NCI-H345 treated with DMSO at 0.1 percent for 48 hours (cell line): Measurements from ENCODE around the gene PHOX2A.

Experiments used
- DNase-seq: peaks from one replicate; lab custom pipeline; 2025; ENCODE audit not compliant: unreplicated experiment; lab: John Stamatoyannopoulos, UW

Gene PHOX2A

DNA sequence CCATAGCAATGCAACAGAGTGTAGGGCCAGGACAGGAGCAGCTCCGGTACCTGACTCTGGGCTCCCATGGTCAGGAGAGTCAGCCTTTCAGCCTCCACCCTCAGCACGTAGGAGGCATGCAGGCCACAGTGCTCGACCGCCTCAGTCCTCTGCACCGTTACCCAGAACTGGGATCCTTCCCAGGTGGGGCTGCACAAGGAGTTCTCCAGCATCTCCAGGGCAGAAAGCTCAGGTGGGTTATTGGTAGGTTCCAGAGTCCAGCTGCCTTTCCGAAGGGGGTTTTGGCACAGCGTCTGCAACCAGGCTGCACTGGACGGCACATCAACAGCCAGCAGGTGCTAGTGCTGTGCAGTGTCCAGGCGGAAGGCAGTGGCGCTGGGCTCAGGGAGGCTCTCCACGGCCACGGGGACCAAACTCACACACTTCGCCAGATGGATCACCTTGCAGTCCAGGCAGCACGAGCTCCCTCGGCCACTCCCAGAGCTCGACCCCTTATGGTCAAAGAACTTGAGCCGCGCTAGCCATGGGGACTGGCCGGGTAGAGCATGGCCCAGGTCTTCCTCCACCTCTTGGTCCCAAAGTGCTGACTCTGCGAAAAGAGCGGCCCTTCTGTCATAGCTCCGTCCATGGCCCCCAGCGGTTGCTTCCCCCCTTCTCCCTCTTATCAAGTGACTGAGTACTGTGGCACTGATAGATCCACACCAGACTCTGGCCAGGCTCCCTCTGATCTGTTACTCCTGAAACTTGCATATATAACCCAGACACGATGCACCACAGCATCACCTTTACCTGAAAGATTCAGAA is 6.9 kb upstream of the PHOX2A start:
- no peak for DNase-seq

GRCh38 chr11:72249961-72250360 is 6.0 kb upstream of the PHOX2A start:
- DNase-seq: no peak

- DNase-seq: no peak
Measured at GRCh38 chr11:72247584-72247983, 3.6 kb upstream of the PHOX2A start.

DNA sequence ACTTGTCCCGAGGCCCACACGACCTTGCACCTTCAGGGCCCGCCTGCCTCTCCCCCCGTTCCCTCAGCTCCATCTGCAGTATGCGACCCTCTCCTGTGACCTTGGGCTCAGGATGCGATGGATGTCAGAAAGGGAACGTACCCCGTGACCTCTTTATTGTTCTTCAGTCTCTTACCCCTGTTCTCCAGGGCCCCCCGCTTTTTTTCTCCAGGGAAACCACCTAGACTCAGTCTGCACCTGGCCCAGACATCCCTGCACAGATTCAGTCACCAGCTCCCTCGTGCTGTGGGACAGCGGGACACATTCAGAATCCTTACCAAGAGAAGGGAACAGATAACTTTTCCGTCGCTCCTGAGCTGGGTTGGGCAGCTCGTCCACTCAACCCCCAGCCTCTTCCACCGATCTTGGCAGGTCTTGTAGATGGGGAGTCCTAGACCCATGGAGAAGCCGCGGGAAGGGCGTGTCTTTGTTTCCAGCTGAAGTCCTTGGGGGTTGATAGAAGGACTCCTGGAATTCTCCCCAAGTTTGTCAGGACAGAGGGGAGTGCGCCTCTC is 1.4 kb upstream of the PHOX2A start:
- DNase-seq: no peak

DNA sequence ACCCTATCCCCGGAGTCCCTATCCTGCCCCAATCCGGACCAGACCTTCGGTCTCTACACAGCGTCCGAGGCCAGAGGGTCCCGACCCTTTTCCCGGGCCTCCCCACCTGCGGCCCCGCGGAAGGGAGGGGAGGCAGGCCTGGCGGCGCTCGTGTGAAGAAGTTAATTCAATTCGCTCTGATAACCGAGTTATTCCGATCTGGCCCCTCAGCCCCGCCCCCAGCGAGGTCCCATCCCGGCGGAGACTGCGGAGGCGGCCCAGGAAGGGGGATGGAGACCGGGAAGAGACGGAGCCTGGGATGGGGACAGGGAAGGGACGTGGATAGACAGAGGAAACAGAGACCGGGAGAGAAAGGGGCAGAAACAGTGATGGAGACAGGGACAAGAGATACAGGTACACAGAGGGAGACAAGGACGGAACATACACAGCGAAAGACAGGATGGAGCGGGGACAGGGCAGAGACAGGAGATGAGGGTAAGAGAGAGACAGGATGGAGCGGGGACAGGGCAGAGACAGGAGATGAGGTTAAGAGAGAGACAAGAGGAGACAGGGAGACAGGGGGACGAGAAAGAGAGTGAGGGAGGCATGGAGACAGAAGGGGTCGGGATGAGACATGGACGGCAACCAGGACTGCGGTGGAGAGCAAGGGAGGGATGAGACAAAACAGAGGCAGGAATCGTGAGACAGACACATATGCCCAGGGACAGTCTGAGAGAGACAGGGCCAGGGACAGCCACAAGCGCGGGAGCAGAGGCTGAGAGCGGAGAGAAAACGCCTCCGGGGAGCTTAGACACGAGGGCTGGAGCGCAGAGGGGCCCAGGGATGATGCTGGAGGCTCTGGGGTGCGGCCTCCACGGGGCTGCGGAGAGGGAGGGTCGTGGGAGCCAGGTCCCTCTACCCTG is 636 bp upstream of the PHOX2A start:
- no peak for DNase-seq

- DNase-seq: no peak
Measured at GRCh38 chr11:72243173-72244059, 560 bp downstream of the PHOX2A start.

- no peak for DNase-seq
Measured at GRCh38 chr11:72242141-72242540, 1.8 kb downstream of the PHOX2A start.

DNA sequence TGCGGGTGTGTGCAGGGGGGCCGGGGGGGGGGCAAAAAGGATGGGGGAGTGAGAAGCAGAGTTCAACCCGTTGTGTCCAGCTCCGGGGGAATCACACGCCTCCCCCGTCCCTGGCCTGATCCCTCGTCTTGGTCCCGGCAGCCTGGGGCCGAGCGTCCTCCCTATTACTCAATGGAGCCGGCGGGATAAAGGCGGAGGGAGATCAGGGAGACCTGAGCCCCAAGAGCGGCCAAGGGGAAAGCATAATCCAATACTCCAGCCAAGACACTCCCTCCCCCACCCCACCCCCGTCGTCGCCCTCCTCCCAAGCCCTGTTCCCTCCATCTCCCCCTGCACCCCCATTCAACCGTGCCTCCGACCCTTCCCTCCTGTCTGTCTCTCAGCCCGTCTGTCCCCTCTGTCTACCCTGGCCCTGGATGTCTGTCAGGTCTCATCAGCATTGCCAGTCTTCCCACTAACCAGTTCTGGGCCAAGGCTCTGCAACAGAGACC is 2.6 kb downstream of the PHOX2A start:
- no peak for DNase-seq

DNA sequence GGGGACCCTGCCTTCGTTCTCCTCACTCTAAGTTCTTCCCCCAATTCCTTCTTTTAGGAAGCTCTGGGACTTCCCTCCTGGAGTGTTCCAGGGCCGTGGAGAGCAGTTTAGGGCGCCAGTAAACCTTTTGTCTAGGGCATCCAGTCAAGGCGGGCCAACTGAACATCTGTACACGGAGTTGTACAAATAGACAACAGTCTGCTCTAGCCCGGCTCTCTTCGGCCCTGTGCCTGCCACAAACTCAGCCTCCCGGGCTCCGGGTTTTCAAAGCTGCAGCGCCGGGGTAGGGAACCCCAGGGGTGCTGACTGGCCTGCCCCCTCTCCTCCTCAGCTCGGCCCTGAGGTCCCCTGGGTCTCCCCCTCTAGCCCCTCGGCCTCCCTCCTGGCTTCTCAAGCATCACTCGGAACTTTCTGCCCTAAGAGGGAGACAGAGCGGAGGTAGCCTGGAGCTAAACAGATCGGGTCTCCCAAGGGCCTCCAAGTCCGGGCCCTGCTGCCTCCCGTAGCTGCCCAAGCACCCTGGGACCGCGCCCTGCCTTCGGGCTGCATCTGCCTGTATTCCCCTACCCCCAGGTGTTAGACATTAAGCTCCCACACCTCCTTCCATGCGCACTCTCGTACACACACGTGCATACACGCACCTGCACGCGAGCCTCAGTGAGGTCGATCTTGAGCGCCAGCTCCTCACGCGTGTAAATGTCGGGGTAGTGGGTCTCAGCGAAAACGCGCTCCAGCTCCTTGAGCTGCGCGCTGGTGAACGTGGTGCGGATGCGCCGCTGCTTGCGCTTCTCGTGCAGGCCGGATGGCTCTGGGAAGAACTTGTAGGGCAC is 3.3 kb downstream of the PHOX2A start:
- DNase-seq: peak; percentile 19

- no peak for DNase-seq
Measured at GRCh38 chr11:72239849-72240460, 4.0 kb downstream of the PHOX2A start.

DNA sequence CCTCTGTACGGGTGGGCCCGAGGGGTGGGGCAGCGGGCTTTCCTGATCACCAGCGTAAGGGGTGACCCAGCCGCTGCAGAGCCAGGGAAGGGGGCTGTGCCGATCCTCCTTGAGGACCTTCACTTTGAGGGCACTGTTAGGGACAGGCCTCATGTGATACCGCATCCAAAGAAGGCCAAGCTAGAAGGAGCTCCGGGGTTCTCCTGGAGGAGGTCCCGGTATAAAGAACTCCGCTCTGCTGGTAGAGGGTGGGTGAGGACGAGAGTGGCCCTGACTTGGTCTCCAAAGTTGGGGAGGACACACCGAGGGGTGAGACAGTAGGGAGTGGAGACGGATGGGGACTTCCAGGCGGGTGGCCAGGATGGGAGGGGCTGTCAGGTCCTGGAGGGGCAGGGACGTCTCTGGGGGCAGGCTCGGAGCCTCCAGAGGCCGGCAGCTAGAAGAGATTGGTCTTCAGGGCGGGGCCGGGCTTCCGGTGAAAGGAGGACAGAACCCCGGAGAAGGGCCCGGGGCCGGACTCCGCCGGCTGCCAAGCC is 4.6 kb downstream of the PHOX2A start:
- DNase-seq: peak; percentile 13

DNA sequence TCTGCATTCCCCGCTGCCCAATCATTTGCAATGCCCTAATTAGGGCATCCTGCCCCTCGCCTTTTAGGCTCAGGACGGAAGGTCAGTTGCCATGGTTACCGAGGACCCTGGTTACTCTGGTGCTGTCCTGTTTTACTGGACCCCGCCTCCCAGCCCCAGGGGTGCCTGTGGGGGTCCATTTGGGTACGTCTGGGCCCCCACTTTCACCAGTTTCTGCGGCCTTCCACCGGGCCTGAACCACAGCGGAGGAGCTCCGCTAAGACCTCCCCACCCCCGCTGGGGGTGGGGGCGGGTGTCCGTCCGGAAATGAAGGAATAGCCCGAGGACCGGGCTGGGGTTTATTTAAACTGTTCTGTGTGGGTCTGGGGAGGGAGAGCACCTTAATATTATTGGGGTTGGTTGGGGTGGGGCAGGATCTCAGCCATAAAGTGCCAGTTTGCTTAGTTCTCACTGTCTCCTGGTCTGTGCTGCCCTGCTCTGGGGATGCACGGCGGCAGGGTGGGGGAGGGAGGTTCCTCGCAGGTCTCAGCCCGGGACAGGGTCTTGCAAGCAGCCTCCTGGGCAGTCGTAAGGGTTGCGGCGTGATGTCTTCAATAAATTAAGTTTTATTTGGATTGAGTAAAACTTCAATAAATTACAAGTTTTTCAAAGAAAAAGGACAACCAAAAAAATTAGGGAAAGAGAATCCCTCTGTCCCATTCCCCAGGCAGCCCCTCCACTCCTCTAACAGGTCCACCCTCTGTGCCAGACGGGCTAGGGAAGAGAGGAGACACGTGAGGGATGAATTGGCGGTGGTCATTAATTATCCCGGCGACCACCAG is 5.3 kb downstream of the PHOX2A start:
- DNase-seq: no peak

DNA sequence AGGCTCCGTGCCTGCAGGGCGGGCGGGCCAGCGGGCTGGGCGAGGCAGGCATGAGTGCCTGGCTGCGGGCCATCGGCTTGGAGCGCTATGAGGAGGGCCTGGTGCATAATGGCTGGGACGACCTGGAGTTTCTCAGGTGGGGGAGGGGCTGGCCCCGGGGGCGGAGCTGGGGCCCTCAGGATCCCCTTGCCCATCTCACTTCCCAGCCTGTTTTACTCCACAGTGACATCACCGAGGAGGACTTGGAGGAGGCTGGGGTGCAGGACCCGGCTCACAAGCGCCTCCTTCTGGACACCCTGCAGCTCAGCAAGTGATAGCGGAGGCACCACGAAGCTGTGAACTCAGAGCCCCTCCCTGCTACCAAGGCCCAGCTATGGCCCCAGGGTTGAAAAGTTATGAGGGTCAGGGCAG is 5.9 kb downstream of the PHOX2A start:
- peak; percentile 66 for DNase-seq

- no peak for DNase-seq
Measured at GRCh38 chr11:72237112-72237931, 6.7 kb downstream of the PHOX2A start.

DNA sequence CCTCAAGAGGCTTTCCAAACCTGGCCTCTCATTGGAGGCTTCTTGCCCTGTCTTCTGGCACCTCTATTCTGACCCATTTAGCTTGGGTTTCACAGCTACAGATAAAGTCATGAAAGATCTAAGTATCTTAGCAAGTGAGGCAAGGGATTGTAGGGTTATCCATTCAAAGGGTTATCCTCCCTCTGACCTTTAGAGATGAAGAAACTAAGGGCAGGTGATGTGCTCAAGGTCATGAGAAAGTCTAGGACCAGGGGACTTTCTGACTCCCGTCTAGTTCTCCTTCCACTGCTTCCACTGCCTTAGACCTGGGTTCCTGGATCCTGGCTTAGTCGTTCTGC is 7.2 kb downstream of the PHOX2A start:
- no peak for DNase-seq

DNA sequence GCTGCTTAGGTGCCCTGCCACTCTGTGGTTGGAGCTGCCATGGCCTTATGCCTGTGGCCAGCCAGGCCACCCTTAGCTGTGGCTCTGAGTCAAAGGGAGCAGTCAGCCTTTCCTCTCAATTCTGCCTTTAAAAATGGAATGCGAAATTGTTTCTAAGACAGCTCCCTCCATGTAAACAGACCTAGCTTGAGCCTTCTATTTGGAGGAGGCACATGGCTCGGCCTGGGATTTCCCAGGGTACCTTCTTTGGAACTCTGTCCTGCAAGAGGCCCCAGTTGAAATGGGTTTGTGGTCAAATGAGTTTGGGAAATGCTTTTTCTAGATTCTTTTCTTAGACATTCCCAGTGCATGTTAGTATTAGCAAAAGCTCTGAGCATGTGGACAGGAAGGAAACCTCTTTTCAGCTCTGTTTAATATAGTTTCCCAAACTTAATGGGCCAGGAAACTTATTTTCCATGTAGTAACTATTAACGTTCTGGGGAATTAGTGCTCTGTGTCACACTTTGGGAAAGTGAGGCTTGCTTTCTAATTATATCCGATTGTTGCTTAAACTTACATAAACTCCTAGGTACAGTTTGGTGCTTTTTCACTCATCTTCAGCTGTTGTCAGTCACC is 7.8 kb downstream of the PHOX2A start:
- DNase-seq: no peak
